ENCODE measurements around the gene SALL4. TPM values are rescaled to one million over a fixed set of nuclear protein-coding genes. Genes with fewer than 3 reads are reported as not detected.
"Not testable (repeated sequence)": the region's sequence is repeated elsewhere in the genome, so short reads cannot be mapped to it uniquely, and the experiment has no call there.

The SALL4 gene
- total RNA-seq, 1 donor from 2014 or later = 0.25 TPM

- no peak for DNase-seq
- intact Hi-C loops (cut with micrococcal nuclease) = no loop called here
- Histone ChIP-seq H3K4me3 (no peak overlapping the region), H3K9me3 (replicated peaks) (no peaks in the 10 kb centered on the region), H3K36me3 (no peaks in the 10 kb centered on the region), H3K4me1 (no peaks in the 10 kb centered on the region), H3K27ac (replicated peaks) (no peak overlapping the region), H3K27me3 (ENCODE audit: low read depth) (peaks cover 62% of the 10 kb centered on the region)
- TF ChIP-seq CTCF (IDR thresholded peaks at IDR 0.05; ENCODE audit: borderline replicate concordance) = no peak
These were observed 13.5 kb downstream of the SALL4 start for GRCh38 chr20:51788822-51789221.

- DNase-seq = no peak
- no peak for TF ChIP-seq CTCF (IDR thresholded peaks at IDR 0.05; ENCODE audit: borderline replicate concordance)
- intact Hi-C loops (cut with micrococcal nuclease) = no loop called here
These were observed 18.0 kb downstream of the SALL4 start for GRCh38 chr20:51784299-51784698.

GRCh38 chr20:51778229-51778759, 24.0 kb downstream of the SALL4 start:
- H3K27ac ChIP-seq (replicated peaks); H3K4me1 ChIP-seq; H3K27me3 ChIP-seq (ENCODE audit: low read depth); intact Hi-C loops (cut with micrococcal nuclease); H3K4me3 ChIP-seq; H3K36me3 ChIP-seq; DNase-seq: not testable (repeated sequence)
- peaks cover 20% of the 10 kb centered on the region for H3K9me3 ChIP-seq (replicated peaks)

More at GRCh38 chr20:51784299-51784698, 18.0 kb downstream of the SALL4 start:
- H3K27me3 ChIP-seq (ENCODE audit: low read depth) = peaks cover 19% of the 10 kb centered on the region
- H3K36me3 ChIP-seq = no peaks in the 10 kb centered on the region
- H3K4me1 ChIP-seq = no peaks in the 10 kb centered on the region
- H3K4me3 ChIP-seq = no peak overlapping the region
- H3K27ac ChIP-seq (replicated peaks) = no peak overlapping the region
- H3K9me3 ChIP-seq (replicated peaks) = peaks cover 6% of the 10 kb centered on the region

GRCh38 chr20:51775241-51775640, 27.1 kb downstream of the SALL4 start:
- intact Hi-C loops (cut with micrococcal nuclease) = no loop called here
- Histone ChIP-seq H3K27ac (replicated peaks) (no peak overlapping the region), H3K36me3 (no peaks in the 10 kb centered on the region), H3K4me3 (no peak overlapping the region), H3K27me3 (ENCODE audit: low read depth) (peaks cover 10% of the 10 kb centered on the region), H3K9me3 (replicated peaks) (peaks cover 20% of the 10 kb centered on the region), H3K4me1 (no peaks in the 10 kb centered on the region)
- DNase-seq = no peak
- TF ChIP-seq CTCF (IDR thresholded peaks at IDR 0.05; ENCODE audit: borderline replicate concordance) = no peak

GRCh38 chr20:51772236-51772635, 30.1 kb downstream of the SALL4 start:
- no peaks in the 10 kb centered on the region for H3K9me3 ChIP-seq (replicated peaks)
- H3K4me3 ChIP-seq = no peak overlapping the region
- TF ChIP-seq CTCF (IDR thresholded peaks at IDR 0.05; ENCODE audit: borderline replicate concordance) = no peak
- intact Hi-C loops (cut with micrococcal nuclease) = no loop called here
- no peak overlapping the region for H3K27ac ChIP-seq (replicated peaks)
- no peaks in the 10 kb centered on the region for H3K36me3 ChIP-seq
- H3K4me1 ChIP-seq = peaks cover 9% of the 10 kb centered on the region
- no peak for DNase-seq
- peaks cover 17% of the 10 kb centered on the region for H3K27me3 ChIP-seq (ENCODE audit: low read depth)

- TF ChIP-seq CTCF (IDR thresholded peaks at IDR 0.05; ENCODE audit: borderline replicate concordance) = no peak
- Histone ChIP-seq H3K27ac (replicated peaks) (no peak overlapping the region), H3K36me3 (no peaks in the 10 kb centered on the region), H3K4me3 (no peak overlapping the region), H3K4me1 (peaks cover 11% of the 10 kb centered on the region), H3K27me3 (ENCODE audit: low read depth) (peaks cover 19% of the 10 kb centered on the region), H3K9me3 (replicated peaks) (no peaks in the 10 kb centered on the region)
- no peak for DNase-seq
- intact Hi-C loops (cut with micrococcal nuclease) = no loop called here
These were observed 32.2 kb downstream of the SALL4 start for GRCh38 chr20:51769976-51770615.

All from left ventricle myocardium inferior (tissue), 1 donor.